Memory B cell (primary cell): Measurements from ENCODE around the gene SH2B3.
"Not testable (repeated sequence)": the region's sequence is repeated elsewhere in the genome, so short reads cannot be mapped to it uniquely, and the experiment has no call there.

Experiments
- ATAC-seq: fragments of 150-1000 bp; cut with Tn5 transposase; 2 replicates; pipeline ENCODE4 v1.10.0; 2021; ENCODE audit warnings: low read depth, mild to moderate bottlenecking, moderate library complexity
- DNase-seq, 2 donors: peaks; one replicate each; pipeline ENCODE4 v3.0.0; 2022; ENCODE audit warnings: low spot score in 2 of 2
- H3K27ac Mint-ChIP-seq: one replicate; pipeline ENCODE4 v1.8.0; 2022; ENCODE audit warnings: mild to moderate bottlenecking, moderate library complexity, mixed read lengths
- H3K27me3 Mint-ChIP-seq: one replicate; pipeline ENCODE4 v1.8.0; 2022; ENCODE audit warnings: mixed read lengths
- H3K36me3 Mint-ChIP-seq: one replicate; pipeline ENCODE4 v1.8.0; 2022; ENCODE audit warnings: mild to moderate bottlenecking, mixed read lengths
- H3K4me1 Mint-ChIP-seq: one replicate; pipeline ENCODE4 v1.8.0; 2022; ENCODE audit warnings: mixed read lengths
- H3K4me3 Mint-ChIP-seq: one replicate; pipeline ENCODE4 v1.8.0; 2022; ENCODE audit warnings: mild to moderate bottlenecking, moderate library complexity, mixed read lengths
- H3K9me3 Mint-ChIP-seq: one replicate; pipeline ENCODE4 v1.8.0; 2022; ENCODE audit warnings: mixed read lengths

SH2B3 gene

GRCh38 chr12:111454311-111454710 lies 48.6 kb downstream of the SH2B3 start:
- no peaks in the 10 kb centered on the region for H3K27me3 Mint-ChIP-seq
- H3K9me3 Mint-ChIP-seq: no peaks in the 10 kb centered on the region
- H3K4me3 Mint-ChIP-seq: no peak overlapping the region
- H3K27ac Mint-ChIP-seq: peak overlapping the region; percentile 83
- ATAC-seq (no peak), DNase-seq (no peak)
- H3K4me1 Mint-ChIP-seq: peaks cover 6% of the 10 kb centered on the region
- peaks cover 16% of the 10 kb centered on the region for H3K36me3 Mint-ChIP-seq

- ATAC-seq: no peak
- H3K36me3 Mint-ChIP-seq: peaks cover 16% of the 10 kb centered on the region
- H3K4me1 Mint-ChIP-seq: peaks cover 6% of the 10 kb centered on the region
- no peak overlapping the region for H3K4me3 Mint-ChIP-seq
- H3K27me3 Mint-ChIP-seq: no peaks in the 10 kb centered on the region
- DNase-seq: no peak
- no peaks in the 10 kb centered on the region for H3K9me3 Mint-ChIP-seq
- H3K27ac Mint-ChIP-seq: peak overlapping the region; percentile 83
Observed at GRCh38 chr12:111454716-111455447, 49.2 kb downstream of the SH2B3 start.

- peak overlapping the region; percentile 83 for H3K27ac Mint-ChIP-seq
- DNase-seq: no peak
Observed at GRCh38 chr12:111455448-111456320, 50.0 kb downstream of the SH2B3 start.

GRCh38 chr12:111457071-111457470 lies 51.3 kb downstream of the SH2B3 start:
- no peaks in the 10 kb centered on the region for H3K9me3 Mint-ChIP-seq
- peaks cover 6% of the 10 kb centered on the region for H3K36me3 Mint-ChIP-seq
- no peaks in the 10 kb centered on the region for H3K4me1 Mint-ChIP-seq
- no peaks in the 10 kb centered on the region for H3K27me3 Mint-ChIP-seq
- H3K4me3 Mint-ChIP-seq: no peak overlapping the region
- no peak overlapping the region for H3K27ac Mint-ChIP-seq
- ATAC-seq: no peak
- DNase-seq: no peak

More at GRCh38 chr12:111455448-111456320, 50.0 kb downstream of the SH2B3 start:
- H3K36me3 Mint-ChIP-seq: peaks cover 12% of the 10 kb centered on the region
- no peaks in the 10 kb centered on the region for H3K27me3 Mint-ChIP-seq
- H3K9me3 Mint-ChIP-seq: no peaks in the 10 kb centered on the region
- no peak overlapping the region for H3K4me3 Mint-ChIP-seq
- no peak for ATAC-seq
- H3K4me1 Mint-ChIP-seq: peaks cover 4% of the 10 kb centered on the region

- no peak for DNase-seq
- Mint-ChIP-seq H3K9me3 (no peaks in the 10 kb centered on the region), H3K4me1 (peaks cover 3% of the 10 kb centered on the region)
Observed at GRCh38 chr12:111457577-111457976, 51.9 kb downstream of the SH2B3 start.

GRCh38 chr12:111458546-111459172 lies 52.9 kb downstream of the SH2B3 start:
- H3K27me3 Mint-ChIP-seq: no peaks in the 10 kb centered on the region
- H3K27ac Mint-ChIP-seq: peak overlapping the region; percentile 41
- H3K36me3 Mint-ChIP-seq: peaks cover 6% of the 10 kb centered on the region
- peaks cover 4% of the 10 kb centered on the region for H3K4me1 Mint-ChIP-seq
- ATAC-seq (no peak), DNase-seq (no peak)
- no peak overlapping the region for H3K4me3 Mint-ChIP-seq
- H3K9me3 Mint-ChIP-seq: no peaks in the 10 kb centered on the region

More at GRCh38 chr12:111457577-111457976, 51.9 kb downstream of the SH2B3 start:
- no peaks in the 10 kb centered on the region for H3K27me3 Mint-ChIP-seq
- no peak for ATAC-seq
- no peak overlapping the region for H3K27ac Mint-ChIP-seq
- no peak overlapping the region for H3K4me3 Mint-ChIP-seq
- peaks cover 6% of the 10 kb centered on the region for H3K36me3 Mint-ChIP-seq

GRCh38 chr12:111460111-111460510 lies 54.4 kb downstream of the SH2B3 start:
- H3K9me3 Mint-ChIP-seq, H3K4me3 Mint-ChIP-seq, H3K27ac Mint-ChIP-seq, H3K27me3 Mint-ChIP-seq, DNase-seq, H3K36me3 Mint-ChIP-seq, H3K4me1 Mint-ChIP-seq, ATAC-seq: not testable (repeated sequence)

GRCh38 chr12:111462210-111462769 lies 56.6 kb downstream of the SH2B3 start:
- no peak overlapping the region for H3K27ac Mint-ChIP-seq

GRCh38 chr12:111467092-111467856 lies 61.6 kb downstream of the SH2B3 start:
- DNase-seq (no peak), ATAC-seq (no peak)
- peaks cover 3% of the 10 kb centered on the region for H3K4me1 Mint-ChIP-seq
- no peaks in the 10 kb centered on the region for H3K27me3 Mint-ChIP-seq
- H3K27ac Mint-ChIP-seq: no peak overlapping the region
- H3K36me3 Mint-ChIP-seq: peaks cover 18% of the 10 kb centered on the region
- H3K4me3 Mint-ChIP-seq: no peak overlapping the region
- H3K9me3 Mint-ChIP-seq: no peaks in the 10 kb centered on the region

More at GRCh38 chr12:111462210-111462769, 56.6 kb downstream of the SH2B3 start:
- no peak for ATAC-seq
- no peak for DNase-seq
- no peaks in the 10 kb centered on the region for H3K9me3 Mint-ChIP-seq
- peaks cover 4% of the 10 kb centered on the region for H3K4me1 Mint-ChIP-seq
- H3K36me3 Mint-ChIP-seq: peaks cover 3% of the 10 kb centered on the region
- H3K4me3 Mint-ChIP-seq: no peak overlapping the region
- no peaks in the 10 kb centered on the region for H3K27me3 Mint-ChIP-seq

GRCh38 chr12:111467857-111468241 lies 62.1 kb downstream of the SH2B3 start:
- Mint-ChIP-seq H3K4me1 (no peaks in the 10 kb centered on the region), H3K27ac (no peak overlapping the region), H3K36me3 (peaks cover 18% of the 10 kb centered on the region), H3K4me3 (no peak overlapping the region), H3K27me3 (no peaks in the 10 kb centered on the region), H3K9me3 (no peaks in the 10 kb centered on the region)
- DNase-seq (no peak), ATAC-seq (no peak)

GRCh38 chr12:111469401-111469800 lies 63.7 kb downstream of the SH2B3 start:
- ATAC-seq (no peak), DNase-seq (no peak)
- H3K36me3 Mint-ChIP-seq: peaks cover 24% of the 10 kb centered on the region

GRCh38 chr12:111471236-111471635 lies 65.5 kb downstream of the SH2B3 start:
- Mint-ChIP-seq H3K4me1 (no peaks in the 10 kb centered on the region), H3K36me3 (peaks cover 21% of the 10 kb centered on the region), H3K27me3 (no peaks in the 10 kb centered on the region), H3K9me3 (no peaks in the 10 kb centered on the region), H3K4me3 (no peak overlapping the region), H3K27ac (peak overlapping the region; percentile 55)
- DNase-seq (no peak), ATAC-seq (no peak)

More at GRCh38 chr12:111469401-111469800, 63.7 kb downstream of the SH2B3 start:
- H3K4me3 Mint-ChIP-seq: no peak overlapping the region
- H3K27me3 Mint-ChIP-seq: no peaks in the 10 kb centered on the region
- no peak overlapping the region for H3K27ac Mint-ChIP-seq
- no peaks in the 10 kb centered on the region for H3K4me1 Mint-ChIP-seq
- H3K9me3 Mint-ChIP-seq: no peaks in the 10 kb centered on the region

- no peak for DNase-seq
- no peaks in the 10 kb centered on the region for H3K9me3 Mint-ChIP-seq
Observed at GRCh38 chr12:111482462-111482861, 76.7 kb downstream of the SH2B3 start.

More at GRCh38 chr12:111482462-111482861, 76.7 kb downstream of the SH2B3 start:
- Mint-ChIP-seq H3K4me3 (no peak overlapping the region), H3K4me1 (no peaks in the 10 kb centered on the region), H3K36me3 (peaks cover 14% of the 10 kb centered on the region), H3K27ac (no peak overlapping the region), H3K27me3 (no peaks in the 10 kb centered on the region)
- ATAC-seq: no peak
